AG09309 (cell line): Measurements from ENCODE around the gene MINAR2.

Experiments used
- DNase-seq: peaks from one replicate; pipeline ENCODE4 v3.0.0-alpha.2; 2010; ENCODE audit warnings: low read depth
- H3K4me3 ChIP-seq: 2 replicates; pipeline ENCODE4 v1.5.1; 2011; ENCODE audit warnings: mild to moderate bottlenecking, low read depth, low read length, moderate library complexity; ENCODE audit not compliant: control insufficient read depth
- TF ChIP-seq, protein P1 (sequence below): IDR thresholded peaks from 2 replicates; pipeline ENCODE4 v1.5.1; 2011; ENCODE audit warnings: mild to moderate bottlenecking, low read depth, low read length, inconsistent platforms; ENCODE audit not compliant: insufficient read depth, control insufficient read depth; ENCODE audit errors: missing control alignments

The MINAR2 gene, protein sequence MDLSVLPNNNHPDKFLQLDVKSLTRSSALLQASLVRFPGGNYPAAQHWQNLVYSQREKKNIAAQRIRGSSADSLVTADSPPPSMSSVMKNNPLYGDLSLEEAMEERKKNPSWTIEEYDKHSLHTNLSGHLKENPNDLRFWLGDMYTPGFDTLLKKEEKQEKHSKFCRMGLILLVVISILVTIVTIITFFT

DNA sequence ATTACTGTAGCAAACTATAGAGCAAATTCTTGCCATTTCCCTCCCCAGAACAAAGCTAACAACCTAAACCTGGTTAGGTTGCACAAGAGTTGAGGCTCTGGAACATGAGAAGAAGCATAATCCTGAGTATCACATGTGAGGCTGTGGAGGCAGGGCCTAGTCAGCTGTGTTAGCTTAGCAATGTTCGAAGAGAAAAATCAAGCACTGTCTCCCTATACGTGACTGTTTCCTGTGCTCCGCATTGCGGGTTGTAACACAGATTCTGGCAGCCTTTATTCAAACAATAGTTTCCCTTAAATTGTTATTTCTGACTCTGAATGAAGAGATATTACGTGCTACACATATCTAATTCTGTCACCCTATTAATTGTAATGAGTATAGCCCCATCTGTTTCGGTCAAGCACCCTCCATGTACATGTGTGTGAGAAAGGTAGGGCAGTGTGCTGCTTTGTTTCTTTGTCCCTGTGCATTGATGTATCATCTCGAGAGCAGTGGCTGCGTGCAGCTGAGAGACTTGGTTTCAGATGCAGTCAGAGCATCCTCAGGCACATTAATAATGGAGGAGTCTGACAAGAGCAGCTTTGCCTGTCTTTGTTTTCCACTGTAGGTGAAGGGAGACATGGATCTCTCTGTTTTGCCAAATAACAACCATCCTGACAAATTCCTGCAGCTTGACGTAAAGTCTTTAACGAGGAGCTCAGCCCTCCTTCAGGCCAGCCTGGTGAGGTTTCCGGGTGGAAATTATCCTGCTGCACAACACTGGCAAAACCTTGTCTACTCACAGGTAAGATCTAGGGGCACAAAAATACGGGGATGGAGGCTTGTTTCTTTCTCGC lies at the start of gene MINAR2:
MINAR2 (plus strand) TSS at position 523 of the 836 bp plus-strand sequence; CDS start at position 620, 97 bp downstream.
- TF ChIP-seq, protein P1, sequence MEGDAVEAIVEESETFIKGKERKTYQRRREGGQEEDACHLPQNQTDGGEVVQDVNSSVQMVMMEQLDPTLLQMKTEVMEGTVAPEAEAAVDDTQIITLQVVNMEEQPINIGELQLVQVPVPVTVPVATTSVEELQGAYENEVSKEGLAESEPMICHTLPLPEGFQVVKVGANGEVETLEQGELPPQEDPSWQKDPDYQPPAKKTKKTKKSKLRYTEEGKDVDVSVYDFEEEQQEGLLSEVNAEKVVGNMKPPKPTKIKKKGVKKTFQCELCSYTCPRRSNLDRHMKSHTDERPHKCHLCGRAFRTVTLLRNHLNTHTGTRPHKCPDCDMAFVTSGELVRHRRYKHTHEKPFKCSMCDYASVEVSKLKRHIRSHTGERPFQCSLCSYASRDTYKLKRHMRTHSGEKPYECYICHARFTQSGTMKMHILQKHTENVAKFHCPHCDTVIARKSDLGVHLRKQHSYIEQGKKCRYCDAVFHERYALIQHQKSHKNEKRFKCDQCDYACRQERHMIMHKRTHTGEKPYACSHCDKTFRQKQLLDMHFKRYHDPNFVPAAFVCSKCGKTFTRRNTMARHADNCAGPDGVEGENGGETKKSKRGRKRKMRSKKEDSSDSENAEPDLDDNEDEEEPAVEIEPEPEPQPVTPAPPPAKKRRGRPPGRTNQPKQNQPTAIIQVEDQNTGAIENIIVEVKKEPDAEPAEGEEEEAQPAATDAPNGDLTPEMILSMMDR: no peak
- no peak for DNase-seq
- H3K4me3 ChIP-seq: no peak within 1 kb of the TSS

DNA sequence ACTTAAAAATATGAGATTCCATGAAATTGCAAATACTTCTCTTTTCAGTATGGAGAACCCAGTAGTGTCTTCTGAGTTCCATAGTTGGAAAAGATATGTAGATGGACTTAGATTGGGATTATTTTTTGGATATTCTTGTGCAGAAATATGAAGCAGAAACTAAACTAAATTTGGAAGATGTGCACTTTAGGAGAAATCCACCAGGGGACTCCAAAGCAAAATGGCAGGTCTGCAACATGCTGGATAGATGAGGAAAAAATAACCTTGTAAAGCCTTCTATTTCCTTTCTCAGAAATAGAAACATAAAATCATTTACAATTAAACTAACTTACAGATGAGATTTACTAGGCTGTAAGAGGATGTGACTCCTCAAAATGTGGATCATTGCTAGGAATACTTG lies 49.2 kb upstream of the MINAR2 start:
- no peak overlapping the region for H3K4me3 ChIP-seq
- TF ChIP-seq, protein P1: peak; percentile 4
- no peak for DNase-seq

GRCh38 chr5:129716235-129716634 lies 31.7 kb upstream of the MINAR2 start:
- no peak for DNase-seq
- TF ChIP-seq, protein P1: no peak
- H3K4me3 ChIP-seq: no peak overlapping the region

DNA sequence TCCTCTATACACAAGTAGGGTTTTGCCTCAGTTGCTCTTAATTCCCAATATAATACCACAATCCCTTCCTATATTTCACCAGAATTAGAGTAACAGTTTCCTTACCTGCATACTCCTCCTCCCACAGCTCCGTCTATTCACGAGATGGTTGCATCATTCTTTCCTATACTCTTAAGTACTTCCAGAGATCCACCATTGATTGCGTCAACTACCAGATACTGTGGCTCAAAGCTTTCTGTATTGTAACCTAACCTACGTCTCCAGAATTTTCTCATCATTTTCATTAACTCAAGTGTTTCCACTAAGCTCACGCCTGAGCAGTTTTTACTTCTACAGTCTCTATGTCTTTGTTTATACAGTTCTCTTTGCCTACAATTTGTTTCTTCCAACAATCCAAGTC lies 31.2 kb upstream of the MINAR2 start:
- TF ChIP-seq, protein P1: no peak
- H3K4me3 ChIP-seq: no peak overlapping the region
- no peak for DNase-seq

DNA sequence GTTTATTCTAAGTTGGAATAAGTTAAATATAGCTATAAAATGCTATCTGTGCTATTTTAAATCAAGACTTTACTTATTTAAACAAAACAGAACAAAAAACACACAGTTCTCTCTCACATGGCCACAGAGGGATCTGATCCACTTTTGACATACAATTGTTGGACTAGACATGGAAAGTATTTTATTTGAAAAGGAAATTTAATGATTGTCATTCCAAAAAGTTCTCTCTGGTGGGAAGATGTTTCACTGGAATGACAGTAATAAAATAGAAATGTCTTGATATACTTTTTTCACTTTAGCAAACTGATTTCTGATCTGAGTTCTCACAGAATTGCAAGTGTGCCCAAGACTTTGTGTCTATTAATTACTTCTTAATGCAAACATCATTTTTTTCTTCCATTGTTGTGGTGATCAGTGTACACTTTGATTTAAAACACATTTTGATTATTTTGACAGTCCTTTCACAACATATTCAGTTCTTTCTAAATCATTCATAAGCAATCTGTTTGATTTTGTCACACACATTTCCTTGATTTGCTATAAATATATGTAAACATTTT lies 30.1 kb upstream of the MINAR2 start:
- H3K4me3 ChIP-seq: no peak overlapping the region
- TF ChIP-seq, protein P1: no peak
- no peak for DNase-seq

DNA sequence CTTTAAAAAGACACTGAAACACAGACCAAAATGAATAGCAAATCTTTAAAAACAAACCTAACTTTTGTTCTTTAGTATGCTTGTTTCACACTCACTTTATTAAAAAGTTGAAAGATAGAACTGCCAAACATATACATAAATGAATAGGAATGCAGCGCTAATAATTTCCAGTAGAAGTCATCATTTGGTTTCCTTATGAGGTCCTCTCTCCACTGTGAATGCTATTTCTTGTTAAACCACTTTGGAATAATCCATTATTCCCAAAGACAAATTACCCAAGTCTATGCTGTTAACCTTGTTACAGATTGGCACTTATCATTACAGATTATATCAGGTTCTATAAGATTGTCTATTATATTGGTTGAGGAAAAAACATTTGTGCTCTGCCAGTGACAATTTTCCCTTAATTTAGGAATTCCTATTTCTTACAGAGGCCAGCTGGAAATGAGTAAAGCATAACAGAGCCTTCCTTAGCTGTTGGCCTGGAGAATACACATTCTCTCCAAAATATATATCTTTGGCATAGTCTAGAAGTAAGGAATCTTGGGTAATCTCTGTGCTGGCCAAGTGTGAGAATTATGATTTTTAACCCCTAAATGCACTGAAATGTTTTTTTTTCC lies 29.3 kb upstream of the MINAR2 start:
- TF ChIP-seq, protein P1: no peak
- DNase-seq: no peak
- no peak overlapping the region for H3K4me3 ChIP-seq
